Measurements from ENCODE around the gene TRMT2B. TPM values are rescaled to one million over a fixed set of nuclear protein-coding genes. Genes with fewer than 3 reads are reported as not detected.

The TRMT2B gene
- polyA plus RNA-seq, 1 experiment, result 11.1 TPM

DNA sequence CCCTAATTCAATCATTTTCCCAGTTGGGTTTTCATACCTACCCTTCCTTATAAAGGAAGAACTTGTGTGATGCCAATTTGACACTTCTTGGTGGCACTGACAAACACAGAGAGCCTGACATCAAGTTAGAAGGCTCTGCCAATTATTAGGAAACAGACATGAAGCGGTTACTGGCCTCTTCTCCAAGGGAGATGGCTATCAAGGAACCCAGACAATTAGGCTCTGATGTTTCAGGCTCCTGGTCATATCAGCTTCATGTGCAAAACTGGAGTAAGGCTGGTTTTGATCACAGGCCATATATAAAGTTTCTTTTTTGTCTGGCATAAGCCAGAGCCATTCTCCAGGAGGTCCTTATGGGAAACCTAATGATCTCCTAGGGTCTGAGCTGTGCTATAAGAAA is 82.0 kb downstream of the TRMT2B start:
- Histone ChIP-seq H3K36me3 (ENCODE audit: control insufficient read depth, insufficient read depth, low read length) (no peaks in the 10 kb centered on the region), H3K27me3 (ENCODE audit: control insufficient read depth, insufficient read depth, low read length) (no peaks in the 10 kb centered on the region), H3K4me3 (ENCODE audit: low read depth, low read length) (no peak overlapping the region)
- DNase-seq (ENCODE audit: low read depth), result no peak
- POLR2A ChIA-PET, result no interaction called here
- TF ChIP-seq, protein P1, sequence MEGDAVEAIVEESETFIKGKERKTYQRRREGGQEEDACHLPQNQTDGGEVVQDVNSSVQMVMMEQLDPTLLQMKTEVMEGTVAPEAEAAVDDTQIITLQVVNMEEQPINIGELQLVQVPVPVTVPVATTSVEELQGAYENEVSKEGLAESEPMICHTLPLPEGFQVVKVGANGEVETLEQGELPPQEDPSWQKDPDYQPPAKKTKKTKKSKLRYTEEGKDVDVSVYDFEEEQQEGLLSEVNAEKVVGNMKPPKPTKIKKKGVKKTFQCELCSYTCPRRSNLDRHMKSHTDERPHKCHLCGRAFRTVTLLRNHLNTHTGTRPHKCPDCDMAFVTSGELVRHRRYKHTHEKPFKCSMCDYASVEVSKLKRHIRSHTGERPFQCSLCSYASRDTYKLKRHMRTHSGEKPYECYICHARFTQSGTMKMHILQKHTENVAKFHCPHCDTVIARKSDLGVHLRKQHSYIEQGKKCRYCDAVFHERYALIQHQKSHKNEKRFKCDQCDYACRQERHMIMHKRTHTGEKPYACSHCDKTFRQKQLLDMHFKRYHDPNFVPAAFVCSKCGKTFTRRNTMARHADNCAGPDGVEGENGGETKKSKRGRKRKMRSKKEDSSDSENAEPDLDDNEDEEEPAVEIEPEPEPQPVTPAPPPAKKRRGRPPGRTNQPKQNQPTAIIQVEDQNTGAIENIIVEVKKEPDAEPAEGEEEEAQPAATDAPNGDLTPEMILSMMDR (IDR thresholded peaks at IDR 0.05; ENCODE audit: insufficient read depth, low read depth, low read length), result no peak
- CTCF ChIA-PET, result no interaction called here

DNA sequence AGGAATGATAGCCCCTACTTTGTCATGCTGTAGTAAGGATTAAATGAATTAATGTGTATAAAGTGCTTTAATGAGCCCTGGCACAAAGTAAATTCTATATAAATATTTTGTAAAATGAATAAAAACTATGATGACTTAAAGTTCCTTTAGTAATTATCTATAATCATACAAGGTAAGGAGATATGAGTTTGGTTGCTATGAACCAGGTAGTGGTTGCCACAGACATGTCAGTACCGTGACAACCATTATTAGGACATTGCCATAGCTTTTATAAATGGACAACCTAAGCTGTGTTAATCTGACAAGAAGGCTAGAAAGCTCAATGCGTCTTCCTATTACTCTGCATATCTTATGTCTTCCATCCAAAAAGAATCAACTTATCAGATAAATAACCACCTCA is 82.5 kb downstream of the TRMT2B start, which contains the start of gene ARL13A:
Gene ARL13A, plus strand, starts transcription at position 301 of the 400 bp plus-strand sequence. CDS start 3,982 bp downstream, outside the sequence.
- DNase-seq (ENCODE audit: low read depth), result no peak
- Histone ChIP-seq H3K4me3 (ENCODE audit: low read depth, low read length) (no peak within 1 kb of the TSS), H3K36me3 (ENCODE audit: control insufficient read depth, insufficient read depth, low read length) (no peaks in the 10 kb centered on the region), H3K27me3 (ENCODE audit: control insufficient read depth, insufficient read depth, low read length) (no peaks in the 10 kb centered on the region)
- CTCF ChIA-PET, result no interaction called here
- POLR2A ChIA-PET, result no interaction called here
- TF ChIP-seq, protein P1 (IDR thresholded peaks at IDR 0.05; ENCODE audit: insufficient read depth, low read depth, low read length), result no peak

DNA sequence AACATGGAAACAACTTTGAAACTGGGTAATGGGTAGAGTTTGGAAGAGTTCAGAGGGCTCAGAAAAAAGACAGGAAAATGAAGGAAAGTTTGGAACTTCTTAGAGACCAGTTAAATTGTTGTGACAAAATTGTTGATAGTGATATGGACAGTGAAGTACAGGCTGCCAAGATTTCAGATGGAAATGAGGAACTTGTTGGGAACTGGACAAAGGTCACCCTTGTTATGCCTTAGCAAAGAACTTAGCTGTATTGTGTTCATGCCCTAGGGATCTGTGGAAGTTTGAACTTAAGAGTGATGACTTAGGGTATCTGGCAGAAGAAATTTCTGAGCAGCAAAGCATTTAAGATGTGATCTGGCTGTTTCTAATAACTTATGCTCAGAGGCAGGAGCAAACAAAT is 87.5 kb downstream of the TRMT2B start:
- Histone ChIP-seq H3K36me3 (ENCODE audit: control insufficient read depth, insufficient read depth, low read length) (no peaks in the 10 kb centered on the region), H3K27me3 (ENCODE audit: control insufficient read depth, insufficient read depth, low read length) (no peaks in the 10 kb centered on the region), H3K4me3 (ENCODE audit: low read depth, low read length) (no peak overlapping the region)
- TF ChIP-seq, protein P1 (IDR thresholded peaks at IDR 0.05; ENCODE audit: insufficient read depth, low read depth, low read length), result no peak
- CTCF ChIA-PET, result interaction anchor here (0.8 kb wide), 1 partner anchor 42 kb away, joined by 3 read pairs; no protein-coding TSS in a partner anchor
- no peak for DNase-seq (ENCODE audit: low read depth)
- POLR2A ChIA-PET, result no interaction called here

DNA sequence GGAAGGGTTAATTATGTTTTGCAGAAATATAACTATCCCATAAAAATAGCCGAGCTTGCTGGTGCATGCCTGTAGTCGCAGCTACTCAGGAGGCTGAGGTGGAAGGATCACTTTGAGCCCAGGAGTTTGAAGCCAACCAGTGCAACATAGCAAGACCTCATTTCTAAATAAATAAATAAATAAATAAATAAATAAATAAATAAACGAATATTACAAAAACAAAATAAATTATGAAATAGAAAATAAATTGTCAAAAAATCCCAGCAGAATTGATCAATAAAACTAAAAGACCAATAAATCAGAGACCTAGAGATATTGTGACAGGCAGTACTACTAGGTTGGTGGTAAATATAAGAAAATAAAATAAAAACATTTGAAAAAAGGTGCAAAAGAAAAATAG is 89.1 kb downstream of the TRMT2B start:
- CTCF ChIA-PET, result no interaction called here
- no peaks in the 10 kb centered on the region for H3K27me3 ChIP-seq (ENCODE audit: control insufficient read depth, insufficient read depth, low read length)
- POLR2A ChIA-PET, result no interaction called here
- H3K36me3 ChIP-seq (ENCODE audit: control insufficient read depth, insufficient read depth, low read length), result no peaks in the 10 kb centered on the region
- no peak for DNase-seq (ENCODE audit: low read depth)
- H3K4me3 ChIP-seq (ENCODE audit: low read depth, low read length), result no peak overlapping the region
- TF ChIP-seq, protein P1 (IDR thresholded peaks at IDR 0.05; ENCODE audit: insufficient read depth, low read depth, low read length), result no peak

Other genes with a start within 250 kb of the TRMT2B start
- gene CSTF2, start 231.7 kb downstream of the TRMT2B start, polyA plus RNA-seq (2011; rRNA removed), result 20.4 and 21.4 TPM in 2 replicates
- gene NOX1, start 177.8 kb downstream of the TRMT2B start, polyA plus RNA-seq (2011; rRNA removed), result not detected in 2 replicates
- gene XKRX, start 123.2 kb downstream of the TRMT2B start, polyA plus RNA-seq (2011; rRNA removed), result 0.02 TPM in 1 of 2 replicates, not detected in the other
- gene ARL13A, start 82.4 kb downstream of the TRMT2B start, polyA plus RNA-seq (2011; rRNA removed), result not detected in 2 replicates
- gene TMEM35A, start 26.8 kb upstream of the TRMT2B start, polyA plus RNA-seq (2011; rRNA removed), result 1.8 and 2.3 TPM in 2 replicates
- 5.4 and 8.5 TPM in 2 replicates for gene CENPI, start 46.1 kb upstream of the TRMT2B start, polyA plus RNA-seq (2011; rRNA removed)
- gene DRP2, start 167.7 kb upstream of the TRMT2B start, polyA plus RNA-seq (2011; rRNA removed), result 0.12 and 0.13 TPM in 2 replicates
- 0.13 and 0.22 TPM in 2 replicates for gene TAF7L, start 239.2 kb upstream of the TRMT2B start, polyA plus RNA-seq (2011; rRNA removed)

Measured in BJ (cell line).